Measurements from ENCODE around the gene MYH3.

- TF ChIP-seq CTCF (IDR thresholded peaks at IDR 0.05) (no peak), ZFX (IDR thresholded peaks at IDR 0.05; ENCODE audit: borderline replicate concordance) (no peak)
Measured at GRCh38 chr17:10583834-10584233, 73.3 kb downstream of the MYH3 start.
